HG03442 (cell line): ENCODE results near the gene PRPH2.
A peak's percentile ranks its signal among the peaks of the same experiment; 100 is the strongest.
"Not testable (repeated sequence)": the region's sequence is repeated elsewhere in the genome, so short reads cannot be mapped to it uniquely, and the experiment has no call there.

Experiments used
- ATAC-seq: cut with Tn5 transposase; IDR thresholded peaks from one replicate; pipeline ENCODE4 v1.9.1; 2021; ENCODE audit warnings: mild to moderate bottlenecking, moderate library complexity; ENCODE audit not compliant: unreplicated experiment

PRPH2 gene

GRCh38 chr6:42742116-42742894, 19.9 kb upstream of the PRPH2 start:
- ATAC-seq = no peak

- no peak for ATAC-seq
Observed at GRCh38 chr6:42740725-42741124, 18.3 kb upstream of the PRPH2 start.

GRCh38 chr6:42735976-42736375, 13.6 kb upstream of the PRPH2 start:
- ATAC-seq = no peak

- not testable (repeated sequence) for ATAC-seq
Observed at GRCh38 chr6:42733867-42734481, 11.6 kb upstream of the PRPH2 start.

GRCh38 chr6:42729731-42730130, 7.3 kb upstream of the PRPH2 start:
- no peak for ATAC-seq

GRCh38 chr6:42727627-42728026, 5.2 kb upstream of the PRPH2 start:
- ATAC-seq = no peak

- ATAC-seq = peak; percentile 10
Observed at GRCh38 chr6:42727087-42727611, 4.8 kb upstream of the PRPH2 start.

- peak; percentile 70 for ATAC-seq
Observed at GRCh38 chr6:42726485-42727086, 4.2 kb upstream of the PRPH2 start.

GRCh38 chr6:42726026-42726425, 3.6 kb upstream of the PRPH2 start:
- no peak for ATAC-seq

GRCh38 chr6:42724825-42725224, 2.4 kb upstream of the PRPH2 start:
- no peak for ATAC-seq

GRCh38 chr6:42720739-42721138, 1.7 kb downstream of the PRPH2 start:
- no peak for ATAC-seq

GRCh38 chr6:42715871-42716270, 6.5 kb downstream of the PRPH2 start:
- ATAC-seq = no peak

- no peak for ATAC-seq
Observed at GRCh38 chr6:42714098-42714761, 8.2 kb downstream of the PRPH2 start.

GRCh38 chr6:42711930-42712329, 10.5 kb downstream of the PRPH2 start:
- ATAC-seq = no peak

- no peak for ATAC-seq
Observed at GRCh38 chr6:42710316-42710715, 12.1 kb downstream of the PRPH2 start.

GRCh38 chr6:42709871-42710270, 12.5 kb downstream of the PRPH2 start:
- no peak for ATAC-seq

- no peak for ATAC-seq
Observed at GRCh38 chr6:42708096-42708495, 14.3 kb downstream of the PRPH2 start.

- ATAC-seq = no peak
Observed at GRCh38 chr6:42707595-42707994, 14.8 kb downstream of the PRPH2 start.

- ATAC-seq = no peak
Observed at GRCh38 chr6:42704937-42705374, 17.4 kb downstream of the PRPH2 start.

GRCh38 chr6:42704251-42704936, 18.0 kb downstream of the PRPH2 start:
- ATAC-seq = no peak

GRCh38 chr6:42702786-42703185, 19.6 kb downstream of the PRPH2 start:
- not testable (repeated sequence) for ATAC-seq
